Measurements from ENCODE around the gene PLEKHA7.

The PLEKHA7 gene

GRCh38 chr11:16984229-16984628, 30.0 kb downstream of the PLEKHA7 start:
- no peak for DNase-seq (ENCODE audit: extremely low read depth, low read depth)
- no peak overlapping the region for H3K4me3 ChIP-seq (replicated peaks; ENCODE audit: low read depth, low read length)
- TF ChIP-seq, protein P1, sequence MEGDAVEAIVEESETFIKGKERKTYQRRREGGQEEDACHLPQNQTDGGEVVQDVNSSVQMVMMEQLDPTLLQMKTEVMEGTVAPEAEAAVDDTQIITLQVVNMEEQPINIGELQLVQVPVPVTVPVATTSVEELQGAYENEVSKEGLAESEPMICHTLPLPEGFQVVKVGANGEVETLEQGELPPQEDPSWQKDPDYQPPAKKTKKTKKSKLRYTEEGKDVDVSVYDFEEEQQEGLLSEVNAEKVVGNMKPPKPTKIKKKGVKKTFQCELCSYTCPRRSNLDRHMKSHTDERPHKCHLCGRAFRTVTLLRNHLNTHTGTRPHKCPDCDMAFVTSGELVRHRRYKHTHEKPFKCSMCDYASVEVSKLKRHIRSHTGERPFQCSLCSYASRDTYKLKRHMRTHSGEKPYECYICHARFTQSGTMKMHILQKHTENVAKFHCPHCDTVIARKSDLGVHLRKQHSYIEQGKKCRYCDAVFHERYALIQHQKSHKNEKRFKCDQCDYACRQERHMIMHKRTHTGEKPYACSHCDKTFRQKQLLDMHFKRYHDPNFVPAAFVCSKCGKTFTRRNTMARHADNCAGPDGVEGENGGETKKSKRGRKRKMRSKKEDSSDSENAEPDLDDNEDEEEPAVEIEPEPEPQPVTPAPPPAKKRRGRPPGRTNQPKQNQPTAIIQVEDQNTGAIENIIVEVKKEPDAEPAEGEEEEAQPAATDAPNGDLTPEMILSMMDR (IDR thresholded peaks at IDR 0.05; ENCODE audit: low read depth, low read length, missing control alignments): no peak

DNA sequence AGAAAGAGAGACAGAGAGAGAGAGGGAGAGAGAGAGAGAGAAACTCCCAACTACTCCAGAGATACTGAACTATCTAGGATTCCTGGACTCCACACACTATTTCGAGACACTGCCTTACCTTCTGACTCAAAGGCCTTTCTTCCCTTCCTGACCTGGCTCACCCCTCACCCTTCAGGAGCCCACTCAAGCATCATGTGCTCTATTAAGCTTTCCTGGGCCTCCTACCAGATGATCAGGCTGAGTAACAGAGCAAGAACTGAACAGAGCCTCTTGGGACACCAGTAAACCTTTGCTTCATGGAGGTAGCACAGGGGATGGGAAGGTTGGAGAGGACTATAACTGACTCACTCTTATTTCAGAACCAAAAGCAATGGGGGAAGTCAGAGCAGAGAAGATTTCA, 31.4 kb downstream of the PLEKHA7 start:
- TF ChIP-seq, protein P1 (IDR thresholded peaks at IDR 0.05; ENCODE audit: low read depth, low read length, missing control alignments): no peak
- no peak overlapping the region for H3K4me3 ChIP-seq (replicated peaks; ENCODE audit: low read depth, low read length)
- no peak for DNase-seq (ENCODE audit: extremely low read depth, low read depth)

GRCh38 chr11:16982256-16982671, 31.9 kb downstream of the PLEKHA7 start:
- no peak overlapping the region for H3K4me3 ChIP-seq (replicated peaks; ENCODE audit: low read depth, low read length)
- TF ChIP-seq, protein P1 (IDR thresholded peaks at IDR 0.05; ENCODE audit: low read depth, low read length, missing control alignments): no peak
- no peak for DNase-seq (ENCODE audit: extremely low read depth, low read depth)

- DNase-seq (ENCODE audit: extremely low read depth, low read depth): no peak
- H3K4me3 ChIP-seq (replicated peaks; ENCODE audit: low read depth, low read length): no peak overlapping the region
- TF ChIP-seq, protein P1 (IDR thresholded peaks at IDR 0.05; ENCODE audit: low read depth, low read length, missing control alignments): no peak
Measured at GRCh38 chr11:16981651-16982194, 32.5 kb downstream of the PLEKHA7 start.

DNA sequence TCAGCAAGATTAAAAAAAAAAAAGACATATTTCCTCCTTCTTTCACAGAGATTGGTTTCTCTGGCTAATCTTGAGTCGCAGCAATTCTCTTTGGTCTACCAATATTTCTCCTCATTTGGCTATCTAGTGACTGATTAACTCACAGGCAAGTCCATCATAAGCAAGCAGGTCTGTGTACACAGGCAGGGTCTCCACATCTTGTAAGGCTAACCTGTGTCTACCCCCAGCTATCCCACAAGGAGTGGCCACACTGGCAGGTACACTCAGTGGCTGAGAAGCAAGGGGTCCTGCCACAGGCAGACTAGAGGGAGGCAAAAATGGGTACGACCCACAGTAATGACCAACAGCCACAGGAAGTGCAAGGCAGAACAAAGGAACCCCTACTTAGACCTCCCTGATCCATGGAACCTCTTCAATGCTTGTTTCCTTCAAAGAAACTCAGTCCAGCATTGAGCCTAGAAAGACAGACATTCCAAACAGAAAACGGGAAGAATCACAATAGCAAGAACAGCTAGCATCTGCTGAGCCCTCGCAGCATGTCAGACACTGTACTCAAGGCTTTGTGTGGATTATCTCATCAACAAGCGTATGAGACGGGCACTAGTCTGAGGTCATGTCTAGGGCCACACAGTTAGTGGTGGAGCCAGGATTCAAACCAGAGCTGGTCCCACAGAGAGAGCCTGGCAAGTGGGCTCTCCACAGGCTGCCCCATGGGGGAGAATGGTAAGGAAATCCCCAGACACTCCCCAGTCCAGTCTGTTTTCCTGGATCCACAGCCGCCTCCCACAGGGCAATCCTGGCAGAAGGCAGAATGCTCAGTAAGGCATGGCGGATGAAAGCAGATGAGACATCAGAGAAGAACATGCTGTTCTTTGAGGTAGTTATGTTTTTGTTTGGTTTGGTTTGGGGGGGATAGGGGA, 34.3 kb downstream of the PLEKHA7 start:
- H3K4me3 ChIP-seq (replicated peaks; ENCODE audit: low read depth, low read length): no peak overlapping the region
- TF ChIP-seq, protein P1 (IDR thresholded peaks at IDR 0.05; ENCODE audit: low read depth, low read length, missing control alignments): no peak
- no peak for DNase-seq (ENCODE audit: extremely low read depth, low read depth)

DNA sequence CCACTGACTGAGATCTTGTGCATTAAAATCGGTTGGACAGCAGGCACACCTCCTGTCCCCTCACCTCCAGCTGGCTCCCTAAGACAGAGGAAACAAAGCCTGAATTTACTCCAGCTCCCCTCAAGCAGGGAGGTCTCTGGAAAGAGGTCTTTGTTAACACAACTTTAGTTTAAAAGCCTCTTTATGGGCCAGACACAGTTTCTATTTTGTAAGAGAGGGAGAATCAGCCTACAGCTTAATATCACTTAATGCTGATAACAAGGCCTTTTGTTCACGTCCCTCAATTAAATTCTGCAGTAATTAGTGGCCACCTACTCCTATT, 36.3 kb downstream of the PLEKHA7 start:
- TF ChIP-seq, protein P1 (IDR thresholded peaks at IDR 0.05; ENCODE audit: low read depth, low read length, missing control alignments): no peak
- no peak overlapping the region for H3K4me3 ChIP-seq (replicated peaks; ENCODE audit: low read depth, low read length)
- DNase-seq (ENCODE audit: extremely low read depth, low read depth): no peak

All from HFF-Myc (cell line).